Stimulated activated CD4-positive, alpha-beta T cell treated with anti-CD3 and anti-CD28 coated beads, TNF-alpha, amount 100 ng/mL, for 24 hours (primary cell): ENCODE data around the gene CDH23.

Experiments used
- DNase-seq, 3 experiments: peaks; one replicate each; pipeline ENCODE4 v3.0.0-alpha.2; 2020; ENCODE audit warnings: low read depth in 3 of 3

Gene CDH23

GRCh38 chr10:71640607-71641006, 243.9 kb downstream of the CDH23 start:
- DNase-seq: no peak

- no peak for DNase-seq
These were observed 244.7 kb downstream of the CDH23 start for GRCh38 chr10:71641449-71641848.

- DNase-seq: no peak
These were observed 245.3 kb downstream of the CDH23 start for GRCh38 chr10:71641986-71642385.

- no peak for DNase-seq
These were observed 247.2 kb downstream of the CDH23 start for GRCh38 chr10:71643904-71644303.

GRCh38 chr10:71644307-71645180, 247.8 kb downstream of the CDH23 start:
- DNase-seq: no peak

- no peak for DNase-seq
These were observed 248.5 kb downstream of the CDH23 start for GRCh38 chr10:71645185-71645584.

- DNase-seq: no peak
These were observed 249.3 kb downstream of the CDH23 start for GRCh38 chr10:71646037-71646436.

- no peak for DNase-seq
These were observed 250.0 kb downstream of the CDH23 start for GRCh38 chr10:71646592-71647292.

GRCh38 chr10:71647526-71648253, 251.0 kb downstream of the CDH23 start:
- no peak for DNase-seq

- DNase-seq: no peak
These were observed 251.7 kb downstream of the CDH23 start for GRCh38 chr10:71648254-71648932.

- DNase-seq: no peak
These were observed 252.2 kb downstream of the CDH23 start for GRCh38 chr10:71648933-71649320.

GRCh38 chr10:71649631-71650030, 252.9 kb downstream of the CDH23 start:
- DNase-seq: no peak

GRCh38 chr10:71650397-71650796, 253.7 kb downstream of the CDH23 start:
- no peak for DNase-seq

- DNase-seq: no peak
These were observed 254.7 kb downstream of the CDH23 start for GRCh38 chr10:71651428-71651827.

GRCh38 chr10:71651928-71652327, 255.2 kb downstream of the CDH23 start:
- no peak for DNase-seq

- DNase-seq: no peak
These were observed 256.3 kb downstream of the CDH23 start for GRCh38 chr10:71653044-71653443.

GRCh38 chr10:71656220-71656619, 259.5 kb downstream of the CDH23 start:
- no peak for DNase-seq

- no peak for DNase-seq
These were observed 261.1 kb downstream of the CDH23 start for GRCh38 chr10:71657604-71658466.

GRCh38 chr10:71658467-71658745, 261.7 kb downstream of the CDH23 start:
- DNase-seq: no peak

GRCh38 chr10:71659111-71659634, 262.5 kb downstream of the CDH23 start:
- DNase-seq: no peak

GRCh38 chr10:71659737-71660136, 263.0 kb downstream of the CDH23 start:
- DNase-seq: no peak
